Anterior cingulate cortex (tissue), 58 donors: ENCODE measurements around the gene CAPZA2.

Source experiments
- DNase-seq, 58 donors: peaks; one replicate each; lab custom pipeline; 2025; lab: John Stamatoyannopoulos, UW

The CAPZA2 gene

GRCh38 chr7:116859323-116859722 lies 3.1 kb upstream of the CAPZA2 start:
- no peak for DNase-seq

- no peak for DNase-seq
These were observed 670 bp upstream of the CAPZA2 start for GRCh38 chr7:116861717-116862116.

GRCh38 chr7:116862951-116863670 lies 724 bp downstream of the CAPZA2 start:
- peak in 34 of 58 donors; percentile 2 to 81 (median 33) for DNase-seq

DNA sequence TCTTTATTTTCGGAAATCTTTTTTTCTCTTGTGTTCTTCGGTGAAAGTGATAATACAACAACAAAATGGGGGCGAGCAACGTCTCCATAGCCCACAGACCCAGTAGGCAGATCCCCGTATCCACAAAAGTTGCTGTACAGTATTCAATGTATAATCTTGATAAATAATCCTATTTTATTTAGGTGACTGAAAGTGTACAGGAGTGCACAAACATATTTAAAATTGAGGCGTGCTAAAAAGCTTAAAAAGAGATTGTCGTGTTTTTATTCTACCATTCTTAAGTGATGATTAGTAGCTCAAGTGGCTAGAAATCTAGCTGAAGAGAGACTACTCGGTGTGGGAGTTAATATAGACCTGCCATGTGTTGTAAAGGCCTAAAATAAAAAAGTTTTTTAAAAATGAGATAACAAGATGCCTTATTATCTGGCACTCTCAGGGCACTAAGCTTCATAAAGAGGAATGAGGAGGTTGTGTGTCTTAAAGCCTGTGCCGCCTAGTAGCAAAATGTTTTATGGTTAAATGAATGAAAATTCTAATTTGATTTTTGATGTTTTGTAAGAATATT lies 1.6 kb downstream of the CAPZA2 start:
- DNase-seq: no peak

DNA sequence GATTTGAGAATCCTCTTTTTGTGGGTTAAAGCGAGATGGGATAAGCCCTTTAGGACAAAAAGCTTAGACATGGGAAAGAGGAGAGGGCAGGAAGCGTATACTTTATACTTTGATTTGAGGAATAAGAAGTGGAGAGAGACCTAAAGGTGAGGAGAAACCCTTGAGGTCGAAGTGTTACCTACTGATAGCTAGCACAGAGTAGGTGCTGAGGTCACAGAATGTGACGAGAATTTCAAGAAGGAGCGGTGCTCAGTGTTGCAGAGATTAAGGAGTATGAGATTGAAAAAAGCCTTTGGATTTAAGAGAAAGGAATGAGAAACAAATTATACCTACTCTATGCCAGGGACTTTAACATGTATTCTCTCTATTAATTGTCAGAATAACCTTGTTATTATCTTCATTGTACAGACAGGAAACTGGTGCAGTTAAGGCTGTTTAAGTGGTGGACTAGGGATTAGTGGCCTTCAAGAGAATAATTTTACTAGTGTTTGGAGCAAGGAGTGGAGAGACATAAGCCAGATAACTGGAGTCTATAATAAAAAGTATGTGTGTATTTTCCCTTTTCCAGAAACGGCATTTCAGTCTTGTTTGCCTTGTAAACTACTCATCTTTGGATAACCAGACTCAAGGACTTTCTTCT lies 8.8 kb downstream of the CAPZA2 start:
- DNase-seq: no peak

DNA sequence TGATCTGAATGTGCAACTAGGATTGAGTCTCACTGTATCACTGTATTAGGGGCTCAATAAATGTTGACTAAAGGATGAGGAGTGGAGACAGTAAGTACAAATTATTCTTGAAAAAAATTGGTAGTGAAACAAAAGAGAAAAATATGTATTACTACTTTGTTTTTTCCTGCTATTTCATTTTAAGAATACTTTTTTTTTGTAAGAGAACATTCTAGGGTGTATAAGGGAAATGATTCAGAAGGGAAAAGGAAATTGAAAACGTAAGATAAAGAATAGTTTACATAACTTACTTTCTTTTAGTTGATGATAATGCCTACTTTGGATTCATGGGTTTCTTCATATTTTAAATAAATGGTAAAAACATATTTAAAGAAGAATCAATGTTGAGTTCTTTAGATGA lies 9.6 kb downstream of the CAPZA2 start:
- no peak for DNase-seq

GRCh38 chr7:116873619-116874018 lies 11.2 kb downstream of the CAPZA2 start:
- DNase-seq: no peak

DNA sequence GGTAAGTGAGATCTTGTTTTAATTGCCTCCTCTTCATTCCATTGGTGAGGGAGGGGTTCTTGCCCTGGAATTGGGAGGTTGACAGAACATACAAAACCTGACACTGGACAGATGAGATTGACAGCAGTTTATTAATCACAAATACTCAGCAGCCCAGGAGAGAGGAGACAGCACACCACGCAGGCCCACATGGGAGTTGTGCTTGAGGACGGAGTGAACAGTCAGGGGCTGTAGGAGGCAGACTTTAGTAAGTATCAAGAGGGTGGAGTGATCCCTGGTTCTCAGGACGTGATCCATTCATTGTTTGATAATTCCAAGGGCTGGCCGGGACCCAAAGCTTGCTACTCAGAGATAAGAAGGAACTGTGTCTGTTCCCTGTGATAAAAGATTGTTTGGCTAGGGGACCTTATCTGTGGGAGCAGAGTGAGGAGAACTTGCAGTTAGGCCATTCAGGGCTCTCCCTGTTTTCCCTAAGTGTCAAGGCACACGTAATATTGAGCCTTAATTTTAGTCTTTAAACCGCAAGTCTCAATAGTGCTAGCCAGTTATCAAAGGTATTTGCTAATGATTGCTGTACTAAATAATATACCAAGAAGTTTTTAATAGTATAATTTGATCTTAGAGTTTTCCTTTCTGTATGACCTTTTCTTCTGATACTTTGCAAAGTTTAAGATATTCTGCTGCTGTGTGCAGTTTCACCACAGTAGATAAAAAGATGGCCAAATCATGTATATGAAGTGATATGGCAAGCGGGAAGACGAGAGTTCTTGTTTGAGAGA lies 14.5 kb downstream of the CAPZA2 start:
- DNase-seq: no peak

DNA sequence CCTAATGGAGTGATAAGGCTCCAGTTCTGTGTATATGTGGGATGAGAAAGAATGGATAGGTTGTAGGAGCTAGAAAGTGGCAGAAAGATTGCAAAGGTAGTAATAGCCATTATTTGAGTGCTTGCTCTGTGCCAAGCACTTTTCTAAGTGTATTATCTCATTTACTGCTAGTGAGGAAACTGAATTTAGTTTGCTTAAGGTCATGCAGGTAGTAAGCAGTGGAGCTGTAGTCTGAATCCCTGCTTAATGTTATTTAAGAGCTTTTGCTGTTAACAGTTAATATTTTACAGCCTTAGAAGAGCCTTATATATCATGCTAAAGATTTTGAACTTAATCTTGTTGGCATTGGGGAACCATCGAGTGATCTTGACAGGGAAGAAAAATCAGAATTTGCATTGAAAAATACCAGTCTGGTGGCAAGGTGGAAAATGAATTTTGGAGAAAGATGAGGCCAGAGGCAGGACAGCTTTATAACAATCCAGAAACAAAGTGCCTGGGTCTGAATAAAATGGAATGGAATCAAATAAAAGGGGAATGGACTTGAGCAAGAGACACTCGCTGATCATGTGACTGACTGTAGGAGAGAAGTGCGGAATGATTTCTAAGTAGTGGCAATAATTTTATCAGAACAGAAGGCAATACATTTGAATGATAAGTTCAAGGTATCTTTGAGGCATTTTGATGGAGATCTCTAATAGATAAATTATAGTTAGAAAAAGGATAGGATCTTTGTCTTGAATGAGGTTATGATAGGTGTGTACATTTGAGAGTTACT lies 15.2 kb downstream of the CAPZA2 start:
- no peak for DNase-seq

DNA sequence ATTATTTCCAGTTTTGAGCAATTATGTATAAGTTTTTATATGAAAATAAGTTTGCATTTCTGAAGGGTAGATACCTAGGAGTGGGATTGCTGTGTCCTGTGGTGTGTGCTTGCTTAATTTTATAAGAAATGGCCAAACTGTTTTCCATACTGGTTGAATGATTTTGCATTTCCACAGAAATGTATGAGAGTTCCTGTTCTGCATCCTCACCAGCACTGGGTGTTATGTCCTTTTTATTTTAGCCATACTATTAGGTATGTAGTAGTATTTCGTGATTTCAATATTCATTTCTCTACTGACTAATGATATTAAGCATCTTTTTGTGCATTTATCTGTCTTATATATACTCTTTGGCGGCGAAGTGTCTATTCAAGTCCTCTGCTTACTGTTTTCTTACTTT lies 22.3 kb downstream of the CAPZA2 start:
- DNase-seq: no peak

DNA sequence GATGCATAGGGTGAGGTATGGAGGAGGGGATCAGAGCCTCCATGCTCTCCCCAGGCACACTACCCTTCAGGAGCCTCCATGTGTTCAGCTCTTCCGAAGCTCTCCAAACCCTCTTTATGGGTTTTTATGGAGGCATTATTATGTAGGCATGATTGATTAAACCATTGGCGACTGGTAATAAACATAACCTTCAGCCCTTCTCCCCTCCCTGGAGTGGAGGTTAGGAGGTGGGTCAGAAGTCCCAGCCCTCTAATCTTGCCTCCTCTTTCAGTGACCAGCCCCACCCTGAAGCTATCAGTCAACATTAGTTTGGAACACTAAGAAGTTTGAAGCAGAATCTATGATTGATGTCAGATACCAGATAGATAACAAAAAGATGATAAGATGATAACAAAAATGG lies 23.3 kb downstream of the CAPZA2 start:
- DNase-seq: no peak

DNA sequence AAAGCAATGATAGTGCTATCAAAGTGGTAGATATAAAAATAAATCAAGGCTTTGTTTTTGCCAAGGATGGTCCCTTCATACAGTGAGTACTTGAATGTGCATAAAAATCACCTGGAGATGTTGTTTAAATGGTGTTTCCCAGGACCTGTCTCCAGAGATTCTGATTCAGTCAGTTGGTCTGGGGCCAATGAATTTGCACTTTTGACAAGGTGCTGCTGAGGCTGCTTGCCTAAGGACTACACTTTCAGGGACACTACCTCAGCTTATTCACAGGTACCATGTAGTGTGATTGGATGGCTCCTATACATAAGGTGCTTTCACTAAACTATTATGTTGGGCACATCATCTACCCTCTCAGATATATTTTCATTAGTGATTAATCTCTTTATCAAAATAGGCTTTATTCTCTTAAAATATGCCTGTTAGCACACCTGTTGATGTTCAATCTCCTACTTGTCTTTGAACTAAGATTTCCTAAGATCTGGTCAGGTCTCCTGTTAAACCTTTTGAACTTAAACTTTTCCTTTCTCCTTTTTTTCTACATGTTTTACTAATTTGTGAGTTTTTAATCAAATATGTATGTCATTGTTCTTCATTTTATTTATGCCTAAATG lies 24.3 kb downstream of the CAPZA2 start:
- no peak for DNase-seq

- DNase-seq: no peak
These were observed 26.5 kb downstream of the CAPZA2 start for GRCh38 chr7:116888895-116889294.

GRCh38 chr7:116895849-116896248 lies 33.5 kb downstream of the CAPZA2 start:
- no peak for DNase-seq

DNA sequence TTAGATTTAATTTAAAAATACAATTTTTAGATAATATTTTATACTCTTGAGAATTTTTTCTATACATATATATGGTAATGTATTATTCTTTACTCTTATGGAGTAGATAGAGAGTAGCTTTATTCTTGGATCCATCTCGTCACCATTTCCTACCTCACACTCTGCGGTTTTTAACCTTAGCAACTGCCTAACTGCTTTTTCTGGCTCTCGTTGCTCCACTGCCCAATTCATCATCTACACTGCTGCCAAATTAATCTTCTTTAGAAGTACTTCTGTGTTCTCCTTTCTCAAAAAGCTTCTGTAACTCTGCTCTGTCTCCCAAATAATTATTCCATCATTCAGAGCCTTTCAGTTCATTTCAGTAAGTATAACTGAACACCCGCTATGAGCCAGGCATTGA lies 35.3 kb downstream of the CAPZA2 start:
- DNase-seq: peak in 4 of 58 donors; percentile 0 to 31 (median 12)

DNA sequence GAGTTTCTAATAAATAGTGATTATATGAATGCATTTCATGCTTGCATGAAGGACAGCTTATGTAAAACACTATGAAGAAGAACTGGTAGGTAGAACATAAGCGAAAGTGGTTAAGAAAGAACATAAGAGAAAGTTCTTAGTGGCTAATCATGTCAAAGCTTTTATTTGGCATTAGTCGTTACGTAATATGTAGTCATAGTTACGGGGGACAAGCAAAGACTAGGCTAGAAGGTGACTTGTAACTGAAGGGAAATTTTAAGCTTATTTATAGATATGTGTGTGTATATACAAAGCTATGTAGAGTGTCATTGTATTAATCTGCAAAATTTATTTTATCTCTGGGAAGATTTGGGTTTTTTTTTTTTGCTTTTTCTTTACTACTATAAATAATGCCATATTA lies 36.9 kb downstream of the CAPZA2 start:
- no peak for DNase-seq

DNA sequence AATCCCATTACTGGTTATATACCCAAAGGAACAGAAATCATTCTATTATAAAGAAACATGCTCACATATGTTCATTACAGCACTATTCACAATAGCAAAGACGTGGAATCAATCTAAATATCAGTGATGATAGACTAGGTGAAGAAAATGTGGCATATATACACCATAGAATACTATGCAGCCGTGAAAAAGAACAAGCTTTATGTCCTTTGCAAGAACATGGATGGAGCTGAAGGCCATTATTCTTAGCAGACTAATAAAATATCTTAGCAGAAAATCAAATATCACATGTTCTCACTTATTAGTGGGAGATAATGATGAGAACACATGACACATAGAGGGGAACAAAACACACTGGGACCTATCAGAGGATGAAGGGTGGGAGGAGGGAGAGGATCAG lies 38.8 kb downstream of the CAPZA2 start:
- DNase-seq: no peak

- DNase-seq: no peak
These were observed 40.5 kb downstream of the CAPZA2 start for GRCh38 chr7:116902867-116903266.

DNA sequence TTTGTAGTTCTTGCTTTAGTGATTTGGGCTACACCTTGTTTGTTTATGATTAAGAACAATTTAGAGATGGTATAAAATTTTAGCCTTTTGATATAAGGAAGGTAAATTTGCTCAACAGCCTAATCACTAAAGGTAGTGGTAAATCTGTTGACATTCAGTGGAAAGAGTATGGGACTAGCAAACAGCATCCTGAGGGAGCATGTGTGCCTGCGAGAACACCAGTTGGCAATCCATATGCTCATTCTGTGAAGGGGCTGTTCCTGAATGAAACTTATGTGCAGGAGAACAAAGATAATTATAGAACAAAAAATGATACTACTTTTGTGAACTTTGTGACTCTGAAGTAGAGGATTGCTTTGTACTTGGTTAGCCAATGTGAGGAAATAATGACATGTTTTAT lies 44.0 kb downstream of the CAPZA2 start:
- peak in 1 of 58 donors; percentile 10 for DNase-seq

DNA sequence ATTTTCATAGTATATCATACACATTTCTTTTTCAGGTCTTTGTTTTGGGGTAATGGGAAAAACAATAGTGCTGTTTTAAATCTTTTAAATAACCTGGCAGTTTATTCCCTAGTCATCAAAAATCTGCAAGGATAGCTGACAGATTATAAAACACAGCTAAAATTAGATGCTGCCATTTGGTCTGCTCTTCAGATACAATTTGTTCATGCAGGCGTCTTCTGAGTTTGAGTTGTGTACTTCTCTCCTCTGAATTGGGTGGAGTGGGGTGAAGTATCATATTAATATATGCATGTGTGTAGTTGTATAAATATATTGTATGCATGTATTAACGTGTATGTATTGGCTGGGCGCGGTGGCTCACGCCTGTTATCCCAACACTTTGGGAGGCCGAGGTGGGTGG lies 48.0 kb downstream of the CAPZA2 start:
- DNase-seq: no peak
